Peyer's patch (tissue), 4 donors: ENCODE measurements around the gene CADPS.

Experiments used
- POLR2A ChIP-seq, 2 donors: fragments of 450-650 bp; IDR thresholded peaks; one replicate each; pipeline ENCODE4 v1.5.1; 2017; ENCODE audit warnings: antibody characterized with exemption in 2 of 2, mild to moderate bottlenecking in 2 of 2, moderate library complexity in 2 of 2
- TF ChIP-seq, protein P1 (sequence below), 6 experiments: fragments of 450-650 bp in 4 of 6; fragments of 200-600 bp in 2 of 6; sonication (generic) in 1 of 6; IDR thresholded peaks; one replicate each; pipeline ENCODE4 v1.5.1; 2017 to 2019; ENCODE audit warnings: antibody characterized with exemption in 6 of 6, mild to moderate bottlenecking in 3 of 6, moderate library complexity in 1 of 6

- TF ChIP-seq, protein P1, sequence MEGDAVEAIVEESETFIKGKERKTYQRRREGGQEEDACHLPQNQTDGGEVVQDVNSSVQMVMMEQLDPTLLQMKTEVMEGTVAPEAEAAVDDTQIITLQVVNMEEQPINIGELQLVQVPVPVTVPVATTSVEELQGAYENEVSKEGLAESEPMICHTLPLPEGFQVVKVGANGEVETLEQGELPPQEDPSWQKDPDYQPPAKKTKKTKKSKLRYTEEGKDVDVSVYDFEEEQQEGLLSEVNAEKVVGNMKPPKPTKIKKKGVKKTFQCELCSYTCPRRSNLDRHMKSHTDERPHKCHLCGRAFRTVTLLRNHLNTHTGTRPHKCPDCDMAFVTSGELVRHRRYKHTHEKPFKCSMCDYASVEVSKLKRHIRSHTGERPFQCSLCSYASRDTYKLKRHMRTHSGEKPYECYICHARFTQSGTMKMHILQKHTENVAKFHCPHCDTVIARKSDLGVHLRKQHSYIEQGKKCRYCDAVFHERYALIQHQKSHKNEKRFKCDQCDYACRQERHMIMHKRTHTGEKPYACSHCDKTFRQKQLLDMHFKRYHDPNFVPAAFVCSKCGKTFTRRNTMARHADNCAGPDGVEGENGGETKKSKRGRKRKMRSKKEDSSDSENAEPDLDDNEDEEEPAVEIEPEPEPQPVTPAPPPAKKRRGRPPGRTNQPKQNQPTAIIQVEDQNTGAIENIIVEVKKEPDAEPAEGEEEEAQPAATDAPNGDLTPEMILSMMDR (IDR thresholded peaks at IDR 0.05) = no peak
- TF ChIP-seq POLR2A (IDR thresholded peaks at IDR 0.05) = no peak
These were observed 364 bp upstream of the CADPS start for GRCh38 chr3:62875558-62876002.
